Spleen (tissue), 11 donors: ENCODE measurements around the gene SYT13. TPM values are rescaled to one million over a fixed set of nuclear protein-coding genes. Genes with fewer than 3 reads are reported as not detected.

Experiments used
- DNase-seq: peaks from one replicate; pipeline ENCODE4 v3.0.0-alpha.2; 2020
- H3K27ac ChIP-seq, 8 donors: fragments of 200-600 bp; sonication (generic) in 7 of 8; 1 replicate in 4 of 8; 2 replicates in 4 of 8; pipeline versions ENCODE4 v1.5.0 to v1.8.0; 2016 to 2021; ENCODE audit warnings: inconsistent platforms in 4 of 8, mild to moderate bottlenecking in 4 of 8, moderate library complexity in 1 of 8
- H3K27me3 ChIP-seq, 7 donors: fragments of 200-600 bp; sonication (generic) in 6 of 7; replicated peaks in 1 of 7; 1 replicate in 4 of 7; 2 replicates in 3 of 7; pipeline versions ENCODE4 v1.5.0 to v1.8.0; 2016 to 2021; ENCODE audit warnings: inconsistent platforms in 3 of 7, mild to moderate bottlenecking in 1 of 7
- H3K36me3 ChIP-seq, 6 donors: fragments of 200-600 bp; sonication (generic) in 5 of 6; 1 replicate in 4 of 6; 2 replicates in 2 of 6; pipeline versions ENCODE4 v1.5.0 to v1.8.0; 2016 to 2021; ENCODE audit warnings: inconsistent platforms in 2 of 6
- H3K4me1 ChIP-seq, 6 donors: fragments of 200-600 bp; sonication (generic) in 5 of 6; 1 replicate in 3 of 6; 2 replicates in 3 of 6; pipeline versions ENCODE4 v1.5.0 to v1.8.0; 2016 to 2021; ENCODE audit warnings: inconsistent platforms in 3 of 6
- H3K4me3 ChIP-seq, 8 donors: fragments of 200-600 bp; sonication (generic) in 7 of 8; 1 replicate in 4 of 8; 2 replicates in 4 of 8; pipeline versions ENCODE4 v1.5.0 to v1.8.0; 2016 to 2021; ENCODE audit warnings: inconsistent platforms in 4 of 8, mild to moderate bottlenecking in 4 of 8, moderate library complexity in 2 of 8
- H3K9me3 ChIP-seq, 8 donors: fragments of 200-600 bp; sonication (generic) in 7 of 8; 1 replicate in 4 of 8; 2 replicates in 4 of 8; pipeline versions ENCODE4 v1.5.0 to v1.8.0; 2016 to 2021; ENCODE audit warnings: inconsistent platforms in 4 of 8
- POLR2A ChIP-seq, 3 donors: fragments of 450-650 bp; IDR thresholded peaks; one replicate each; pipeline ENCODE4 v1.5.1; 2017; ENCODE audit warnings: antibody characterized with exemption in 3 of 3, mild to moderate bottlenecking in 1 of 3
- POLR2AphosphoS5 ChIP-seq, 3 donors: sonication (generic); formaldehyde crosslinking; IDR thresholded peaks; one replicate each; pipeline ENCODE4 v1.5.1; 2017; ENCODE audit warnings: antibody characterized with exemption in 3 of 3
- WGBS, 5 donors: extraction: QIAGEN DNeasy Blood & Tissue Kit in 3 of 5; methylation state at CpG; one replicate each; pipeline versions ENCODE4 v1.1.5 to v1.1.7; 2013 to 2018; 5-methylcytosine and 5-hydroxymethylcytosine counted together
- intact Hi-C: fragments of 100-400 bp; cut with DNase I; formaldehyde crosslinking; loops from one replicate; pipeline ENCODE4 v1.15.0; 2023; ENCODE audit warnings: low total_unique reads
- polyA plus RNA-seq, 3 donors: library from polyadenylated mRNA; stranded (reverse); fragments of 200-250 nt; gene quantifications; one replicate each; pipeline ENCODE4 v1.2.1, GENCODE V29; 2013
- total RNA-seq, 7 donors: library from RNA; depleted of rRNA in 3 of 7; stranded (reverse); fragments of >200 nt in 3 of 7; fragmentation: NEBNext Ultra II Directional in 4 of 7; extraction: Animal tissue kit (Norgen Biotek cat#: 25700) in 4 of 7; gene quantifications; one replicate each; pipeline versions ENCODE4 v1.1.0 to v1.2.1, GENCODE V29; 2016 to 2021
- TF ChIP-seq, protein P1 (sequence below), 11 experiments: fragments of 200-600 bp in 7 of 11; fragments of 450-650 bp in 4 of 11; sonication (generic) in 4 of 11; IDR thresholded peaks in 8 of 11; conservative IDR thresholded peaks in 3 of 11; 1 replicate in 7 of 11; 2 replicates in 4 of 11; pipeline versions ENCODE4 v1.4.0 to v1.8.0; 2016 to 2021; ENCODE audit warnings: antibody characterized with exemption in 11 of 11, inconsistent platforms in 4 of 11, mild to moderate bottlenecking in 1 of 11
- donor health status: healthy with polysubstance abuse.
- donor health status: DM: no; HTN: no; CAD: no; lungs with moderate emphysema.
- donor health status: DM: no; HTN: no; CAD: no.
- donor health status: Bipolar disorder and iron deficiency.
- donor health status: healthy.
- donor health status: DM: no; HTN: no; CAD: no.
- donor health status: DM: yes; HTN: yes; CAD: no.

The SYT13 gene
- total and polyA plus RNA-seq, 10 donors, result 0.02 to 0.64 (median 0.10) TPM; not detected in 2

GRCh38 chr11:45272701-45273100, 13.4 kb downstream of the SYT13 start:
- Histone ChIP-seq H3K4me1 (no peaks in the 10 kb centered on the region), H3K36me3 (no peaks in the 10 kb centered on the region), H3K9me3 (no peaks in the 10 kb centered on the region), H3K4me3 (no peak overlapping the region), H3K27me3 (peaks cover 0 to 49% (median 0%) of the 10 kb centered on the region in 7 donors), H3K27ac (no peak overlapping the region)
- intact Hi-C loops, result no loop called here
- DNase-seq, result no peak
- WGBS, 5 donors, result 55 to 70% (median 63%) methylated on average over 2 of the region's 2 CpGs
- no peak for TF ChIP-seq POLR2A (IDR thresholded peaks at IDR 0.05)
- TF ChIP-seq, protein P1, sequence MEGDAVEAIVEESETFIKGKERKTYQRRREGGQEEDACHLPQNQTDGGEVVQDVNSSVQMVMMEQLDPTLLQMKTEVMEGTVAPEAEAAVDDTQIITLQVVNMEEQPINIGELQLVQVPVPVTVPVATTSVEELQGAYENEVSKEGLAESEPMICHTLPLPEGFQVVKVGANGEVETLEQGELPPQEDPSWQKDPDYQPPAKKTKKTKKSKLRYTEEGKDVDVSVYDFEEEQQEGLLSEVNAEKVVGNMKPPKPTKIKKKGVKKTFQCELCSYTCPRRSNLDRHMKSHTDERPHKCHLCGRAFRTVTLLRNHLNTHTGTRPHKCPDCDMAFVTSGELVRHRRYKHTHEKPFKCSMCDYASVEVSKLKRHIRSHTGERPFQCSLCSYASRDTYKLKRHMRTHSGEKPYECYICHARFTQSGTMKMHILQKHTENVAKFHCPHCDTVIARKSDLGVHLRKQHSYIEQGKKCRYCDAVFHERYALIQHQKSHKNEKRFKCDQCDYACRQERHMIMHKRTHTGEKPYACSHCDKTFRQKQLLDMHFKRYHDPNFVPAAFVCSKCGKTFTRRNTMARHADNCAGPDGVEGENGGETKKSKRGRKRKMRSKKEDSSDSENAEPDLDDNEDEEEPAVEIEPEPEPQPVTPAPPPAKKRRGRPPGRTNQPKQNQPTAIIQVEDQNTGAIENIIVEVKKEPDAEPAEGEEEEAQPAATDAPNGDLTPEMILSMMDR (IDR thresholded peaks at IDR 0.05 in 8 of 11, conservative IDR thresholded peaks at IDR 0.05 in 3 of 11), result no peak
- no peak for TF ChIP-seq POLR2AphosphoS5 (IDR thresholded peaks at IDR 0.05)

- WGBS, 5 donors, result 68 to 81% (median 77%) methylated on average over 4 of the region's 4 CpGs
- Histone ChIP-seq H3K4me1 (no peaks in the 10 kb centered on the region), H3K36me3 (no peaks in the 10 kb centered on the region), H3K4me3 (no peak overlapping the region), H3K27me3 (peaks cover 0 to 55% (median 0%) of the 10 kb centered on the region in 7 donors), H3K27ac (no peak overlapping the region), H3K9me3 (no peaks in the 10 kb centered on the region)
- DNase-seq, result no peak
- intact Hi-C loops, result no loop called here
- no peak for TF ChIP-seq POLR2A (IDR thresholded peaks at IDR 0.05)
- TF ChIP-seq POLR2AphosphoS5 (IDR thresholded peaks at IDR 0.05), result no peak
- TF ChIP-seq, protein P1 (IDR thresholded peaks at IDR 0.05 in 8 of 11, conservative IDR thresholded peaks at IDR 0.05 in 3 of 11), result no peak
Measured at GRCh38 chr11:45270946-45271716, 15.0 kb downstream of the SYT13 start.

GRCh38 chr11:45269678-45270077, 16.5 kb downstream of the SYT13 start:
- Histone ChIP-seq H3K27me3 (peaks cover 0 to 55% (median 0%) of the 10 kb centered on the region in 7 donors), H3K27ac (no peak overlapping the region), H3K9me3 (no peaks in the 10 kb centered on the region), H3K4me3 (no peak overlapping the region), H3K36me3 (no peaks in the 10 kb centered on the region), H3K4me1 (no peaks in the 10 kb centered on the region)
- TF ChIP-seq POLR2A (IDR thresholded peaks at IDR 0.05) (no peak), POLR2AphosphoS5 (IDR thresholded peaks at IDR 0.05) (no peak)
- TF ChIP-seq, protein P1 (IDR thresholded peaks at IDR 0.05 in 8 of 11, conservative IDR thresholded peaks at IDR 0.05 in 3 of 11), result no peak
- intact Hi-C loops, result no loop called here
- DNase-seq, result no peak

DNA sequence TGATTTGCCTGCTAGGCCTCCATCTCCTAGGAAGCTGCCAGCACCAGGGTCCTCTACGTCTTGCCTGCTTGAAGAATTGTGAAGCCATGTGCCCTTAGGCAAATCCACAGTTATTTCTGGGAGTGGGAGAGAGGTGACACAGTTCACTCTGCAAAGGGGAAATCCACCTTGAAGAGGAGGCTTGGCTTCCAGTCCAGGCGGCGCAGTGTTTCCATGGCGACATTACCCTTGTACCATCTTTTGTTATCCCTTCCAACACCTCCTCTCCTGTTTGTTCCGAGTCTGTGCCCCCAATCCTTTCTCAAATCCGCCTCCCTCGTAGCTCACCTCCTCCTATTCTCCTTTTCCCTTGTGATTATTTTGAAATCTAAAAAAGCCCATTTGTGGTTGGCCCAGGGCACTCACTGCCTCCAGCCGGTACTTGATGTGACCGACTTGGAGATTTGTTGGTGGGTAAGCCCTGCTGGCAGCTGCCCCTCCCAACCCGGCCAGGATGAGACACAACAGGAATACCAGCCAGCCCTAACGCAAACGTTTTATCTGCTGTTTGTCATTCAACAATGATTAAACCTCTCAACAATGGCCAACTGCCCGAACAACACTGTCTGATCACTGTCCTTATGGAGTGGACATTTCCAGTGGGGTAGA, 18.4 kb downstream of the SYT13 start:
- intact Hi-C loops, result no loop called here
- Histone ChIP-seq H3K9me3 (no peaks in the 10 kb centered on the region), H3K4me3 (no peak overlapping the region), H3K4me1 (no peaks in the 10 kb centered on the region), H3K27me3 (peaks cover 0 to 68% (median 0%) of the 10 kb centered on the region in 7 donors), H3K27ac (no peak overlapping the region), H3K36me3 (no peaks in the 10 kb centered on the region)
- TF ChIP-seq POLR2AphosphoS5 (IDR thresholded peaks at IDR 0.05), result no peak
- WGBS, 5 donors, result 79 to 83% (median 82%) methylated on average over 13 of the region's 13 CpGs
- DNase-seq, result no peak
